CD4-positive, alpha-beta T cell (primary cell): ENCODE data around the gene MYB. TPM values are rescaled to one million over a fixed set of nuclear protein-coding genes. Genes with fewer than 3 reads are reported as not detected.
A peak's percentile ranks its signal among the peaks of the same experiment; 100 is the strongest.
"Not testable (repeated sequence)": the region's sequence is repeated elsewhere in the genome, so short reads cannot be mapped to it uniquely, and the experiment has no call there.

Experiments
- ATAC-seq: fragments of 200-7000 bp; cut with Tn5 transposase; one replicate; pipeline ENCODE4 v1.10.0; 2022; ENCODE audit warnings: mild to moderate bottlenecking; ENCODE audit not compliant: poor library complexity
- CTCF ChIA-PET: fragments of 350-600 bp; sonication (Branson Sonifier 250); formaldehyde crosslinking; loops from one replicate; lab custom pipeline; 2021; ENCODE audit warnings: antibody characterized with exemption, inconsistent platforms; lab: Charles Lee
- POLR2A ChIA-PET: fragments of 350-600 bp; sonication (Branson Sonifier 250); formaldehyde crosslinking; loops from one replicate; lab custom pipeline; 2021; ENCODE audit warnings: antibody characterized with exemption, inconsistent platforms; lab: Charles Lee
- DNase-seq, 14 experiments: peaks; one replicate each; pipeline ENCODE4 v3.0.0-alpha.2; 2013 to 2020; ENCODE audit warnings: mixed read lengths in 2 of 14
- H3K27ac ChIP-seq, 2 donors: one replicate each; pipeline versions ENCODE4 v1.5.1 to v1.7.0; 2013; ENCODE audit warnings: low read length in 2 of 2, low read depth in 1 of 2, mild to moderate bottlenecking in 1 of 2
- H3K27me3 ChIP-seq, 2 experiments: 1 replicate in 1 of 2; 2 replicates in 1 of 2; pipeline versions ENCODE4 v1.6.1 to v1.7.0; 2013; ENCODE audit warnings: low read length in 2 of 2, control low read depth in 1 of 2, mild to moderate bottlenecking in 1 of 2, moderate library complexity in 1 of 2; ENCODE audit not compliant: insufficient read depth in 2 of 2, control insufficient read depth in 1 of 2
- H3K36me3 ChIP-seq: one replicate; pipeline ENCODE4 v1.6.1; 2013; ENCODE audit warnings: low read length, control low read depth; ENCODE audit not compliant: insufficient read depth
- H3K4me1 ChIP-seq: one replicate; pipeline ENCODE4 v1.6.1; 2013; ENCODE audit warnings: low read length, control low read depth; ENCODE audit not compliant: insufficient read depth
- H3K4me3 ChIP-seq: one replicate; pipeline ENCODE4 v1.5.1; 2013; ENCODE audit warnings: mild to moderate bottlenecking, low read length, moderate library complexity
- H3K9me3 ChIP-seq, 2 experiments: 1 replicate in 1 of 2; 2 replicates in 1 of 2; pipeline versions ENCODE4 v1.6.1 to v1.7.0; 2013; ENCODE audit warnings: low read length in 2 of 2, mild to moderate bottlenecking in 2 of 2, control low read depth in 1 of 2, moderate library complexity in 1 of 2; ENCODE audit not compliant: control insufficient read depth in 1 of 2, insufficient read depth in 1 of 2
- H3K27ac Mint-ChIP-seq: one replicate; pipeline ENCODE4 v1.8.0; 2020; ENCODE audit warnings: mixed read lengths
- H3K27me3 Mint-ChIP-seq: one replicate; pipeline ENCODE4 v1.8.0; 2021; ENCODE audit warnings: mixed read lengths
- H3K36me3 Mint-ChIP-seq: one replicate; pipeline ENCODE4 v1.8.0; 2021; ENCODE audit warnings: low read depth, mixed read lengths
- H3K4me1 Mint-ChIP-seq: one replicate; pipeline ENCODE4 v1.8.0; 2021; ENCODE audit warnings: low read depth, mixed read lengths
- H3K4me3 Mint-ChIP-seq: one replicate; pipeline ENCODE4 v1.8.0; 2020; ENCODE audit warnings: mild to moderate bottlenecking, mixed read lengths
- H3K9me3 Mint-ChIP-seq: one replicate; pipeline ENCODE4 v1.8.0; 2020; ENCODE audit warnings: mixed read lengths
- CTCF ChIP-seq: fragments of 200-600 bp; IDR thresholded peaks from one replicate; pipeline ENCODE4 v1.8.0; 2022; ENCODE audit warnings: antibody characterized with exemption, mild to moderate bottlenecking
- intact Hi-C, 2 experiments: fragments of 100-400 bp; cut with DNase I in 1 of 2; cut with micrococcal nuclease in 1 of 2; formaldehyde crosslinking; loops; one replicate each; pipeline versions ENCODE4 v1.15.1 to v1.9.0; 2023 to 2025; cut with DNase I, micrococcal nuclease
- total RNA-seq, 174 experiments: library from RNA in 2 of 174; stranded (reverse) in 2 of 174; gene quantifications; one replicate each; pipeline ENCODE4 v1.2.3 and lab custom pipeline; 2021 to 2026

Gene MYB
- total RNA-seq, 2 experiments from 2014 or later, result 2.0 to 2.6 TPM

GRCh38 chr6:135163440-135163738 is 17.7 kb upstream of the MYB start:
- H3K36me3 ChIP-seq, result no peaks in the 10 kb centered on the region
- CTCF ChIA-PET, result interaction anchor here (0.6 to 1.7 kb wide), 5 partner anchors 15 to 60 kb away, joined by 3 to 6 read pairs (median 4); no protein-coding TSS in a partner anchor
- no peaks in the 10 kb centered on the region for H3K27me3 Mint-ChIP-seq
- TF ChIP-seq CTCF, result no peak
- intact Hi-C loops, result loop anchor here in 1 of 2 experiments (1.0 kb wide), 1 partner anchor 20 kb away; no protein-coding TSS in a partner anchor
- peak; percentile 97 for ATAC-seq
- H3K27ac ChIP-seq, result no peak overlapping the region
- no peak overlapping the region for H3K4me3 ChIP-seq
- peaks cover 8% of the 10 kb centered on the region for H3K4me1 ChIP-seq
- peak in 11 of 14 experiments; percentile 20 to 81 (median 50) for DNase-seq
- H3K4me3 Mint-ChIP-seq, result no peak overlapping the region
- H3K27me3 ChIP-seq, result no peaks in the 10 kb centered on the region
- H3K4me1 Mint-ChIP-seq, result peaks cover 19% of the 10 kb centered on the region
- no peak overlapping the region for H3K27ac Mint-ChIP-seq
- H3K9me3 ChIP-seq, result no peaks in the 10 kb centered on the region
- POLR2A ChIA-PET, result interaction anchor here (0.6 to 1.5 kb wide), 5 partner anchors 14 to 106 kb away, joined by 3 to 5 read pairs (median 3); no protein-coding TSS in a partner anchor
- no peaks in the 10 kb centered on the region for H3K9me3 Mint-ChIP-seq
- H3K36me3 Mint-ChIP-seq, result no peaks in the 10 kb centered on the region

- H3K9me3 ChIP-seq, intact Hi-C loops, H3K27me3 ChIP-seq, H3K27ac ChIP-seq, H3K36me3 ChIP-seq, H3K4me3 Mint-ChIP-seq, H3K4me3 ChIP-seq, H3K27me3 Mint-ChIP-seq, H3K36me3 Mint-ChIP-seq, H3K9me3 Mint-ChIP-seq, DNase-seq, POLR2A ChIA-PET, ATAC-seq, H3K27ac Mint-ChIP-seq, H3K4me1 ChIP-seq: not testable (repeated sequence)
- CTCF ChIA-PET, result interaction anchor here (1.2 to 1.3 kb wide), 2 partner anchors 13 to 14 kb away, joined by 3 read pairs; no protein-coding TSS in a partner anchor
- H3K4me1 Mint-ChIP-seq, result peaks cover 19% of the 10 kb centered on the region
Measured at GRCh38 chr6:135164387-135164786, 16.7 kb upstream of the MYB start.

GRCh38 chr6:135165031-135165430 is 16.1 kb upstream of the MYB start:
- no peak overlapping the region for H3K27ac Mint-ChIP-seq

More at GRCh38 chr6:135165031-135165430, 16.1 kb upstream of the MYB start:
- H3K27me3 ChIP-seq, result no peaks in the 10 kb centered on the region
- no peak overlapping the region for H3K4me3 ChIP-seq
- no peak for TF ChIP-seq CTCF
- no peaks in the 10 kb centered on the region for H3K36me3 ChIP-seq
- Mint-ChIP-seq H3K4me1 (peaks cover 19% of the 10 kb centered on the region), H3K4me3 (no peak overlapping the region), H3K27me3 (no peaks in the 10 kb centered on the region), H3K36me3 (no peaks in the 10 kb centered on the region), H3K9me3 (no peaks in the 10 kb centered on the region)
- intact Hi-C loops, result no loop called here
- peaks cover 8% of the 10 kb centered on the region for H3K4me1 ChIP-seq
- no peak for DNase-seq
- no peaks in the 10 kb centered on the region for H3K9me3 ChIP-seq
- CTCF ChIA-PET, result interaction anchor here (1.2 kb wide), 1 partner anchor 12 kb away, joined by 3 read pairs; no protein-coding TSS in a partner anchor
- no peak for ATAC-seq
- POLR2A ChIA-PET, result no interaction called here
- no peak overlapping the region for H3K27ac ChIP-seq
